WTC11 (cell line): ENCODE results near the gene THOC1. TPM values are rescaled to one million over a fixed set of nuclear protein-coding genes. Genes with fewer than 3 reads are reported as not detected.

Experiments
- ATAC-seq: fragments of 200-7000 bp; cut with Tn5 transposase; 2 replicates; pipeline ENCODE4 v1.10.0; 2021; ENCODE audit warnings: mild to moderate bottlenecking, moderate library complexity
- CTCF ChIA-PET: fragments of 300-600 bp; sonication (Branson Sonifier 250); formaldehyde crosslinking; loops from one replicate; lab custom pipeline; 2021; ENCODE audit warnings: antibody characterized with exemption; lab: Charles Lee
- POLR2A ChIA-PET: fragments of 350-600 bp; sonication (Branson Sonifier 250); formaldehyde crosslinking; loops from one replicate; lab custom pipeline; 2021; ENCODE audit warnings: antibody characterized with exemption; lab: Charles Lee
- DNase-seq: peaks from one replicate; pipeline ENCODE4 v3.0.0; 2021; ENCODE audit warnings: low spot score
- H3K27ac Mint-ChIP-seq: 2 replicates; pipeline ENCODE4 v1.8.0; 2021; ENCODE audit warnings: mixed read lengths
- H3K27me3 Mint-ChIP-seq: 2 replicates; pipeline ENCODE4 v1.8.0; 2021; ENCODE audit warnings: low read depth, mild to moderate bottlenecking, moderate library complexity, mixed read lengths
- H3K36me3 Mint-ChIP-seq: 2 replicates; pipeline ENCODE4 v1.8.0; 2021; ENCODE audit warnings: mixed read lengths
- H3K4me1 Mint-ChIP-seq: 2 replicates; pipeline ENCODE4 v1.8.0; 2022; ENCODE audit warnings: mixed read lengths
- H3K4me3 Mint-ChIP-seq: 2 replicates; pipeline ENCODE4 v1.8.0; 2021; ENCODE audit warnings: mild to moderate bottlenecking, moderate library complexity, mixed read lengths
- H3K9me3 Mint-ChIP-seq: 2 replicates; pipeline ENCODE4 v1.8.0; 2021; ENCODE audit warnings: mixed read lengths
- ATF1 ChIP-seq: sonication (generic); formaldehyde crosslinking; IDR thresholded peaks from 2 replicates; pipeline ENCODE4 v1.8.1; 2023; ENCODE audit warnings: mild to moderate bottlenecking, moderate library complexity, missing genetic modification reagents
- ATF3 ChIP-seq: sonication (generic); formaldehyde crosslinking; conservative IDR thresholded peaks from 2 replicates; pipeline ENCODE4 v1.8.1; 2022; ENCODE audit warnings: mild to moderate bottlenecking, missing genetic modification reagents
- FOXP4 ChIP-seq: sonication (generic); formaldehyde crosslinking; IDR thresholded peaks from 2 replicates; pipeline ENCODE4 v1.8.0; 2022; ENCODE audit warnings: mild to moderate bottlenecking, missing genetic modification reagents
- GRHL2 ChIP-seq: fragments of 250-450 bp; sonication (Bioruptor Pico); IDR thresholded peaks from 2 replicates; pipeline ENCODE4 v1.8.0; 2022; ENCODE audit warnings: mild to moderate bottlenecking, moderate library complexity; ENCODE audit not compliant: insufficient replicate concordance, severe bottlenecking
- IRF1 ChIP-seq: sonication (generic); formaldehyde crosslinking; IDR thresholded peaks from 2 replicates; pipeline ENCODE4 v1.8.0; 2023; ENCODE audit warnings: missing genetic modification reagents
- RELA ChIP-seq: sonication (generic); formaldehyde crosslinking; IDR thresholded peaks from 2 replicates; pipeline ENCODE4 v1.8.1; 2022; ENCODE audit warnings: missing genetic modification reagents, mild to moderate bottlenecking, borderline replicate concordance
- RORB ChIP-seq: fragments of 250-450 bp; sonication (Bioruptor Pico); IDR thresholded peaks from 2 replicates; pipeline ENCODE4 v1.9.0; 2021; ENCODE audit warnings: mild to moderate bottlenecking
- TEAD4 ChIP-seq: sonication (generic); formaldehyde crosslinking; IDR thresholded peaks from 2 replicates; pipeline ENCODE4 v1.8.0; 2022; ENCODE audit warnings: mild to moderate bottlenecking, missing genetic modification reagents
- TP53 ChIP-seq: sonication (generic); formaldehyde crosslinking; IDR thresholded peaks from 2 replicates; pipeline ENCODE4 v1.8.1; 2023; ENCODE audit warnings: mild to moderate bottlenecking, missing genetic modification reagents
- USF1 ChIP-seq: sonication (generic); formaldehyde crosslinking; IDR thresholded peaks from 2 replicates; pipeline ENCODE4 v1.8.0; 2022; ENCODE audit warnings: mild to moderate bottlenecking, missing genetic modification reagents
- ZMAT4 ChIP-seq: fragments of 250-450 bp; sonication (Bioruptor Pico); IDR thresholded peaks from 2 replicates; pipeline ENCODE4 v1.9.0; 2021; ENCODE audit warnings: mild to moderate bottlenecking
- ZNF219 ChIP-seq: sonication (generic); formaldehyde crosslinking; IDR thresholded peaks from 2 replicates; pipeline ENCODE4 v1.8.0; 2023; ENCODE audit warnings: missing genetic modification reagents, mild to moderate bottlenecking, borderline replicate concordance
- ZNF396 ChIP-seq: fragments of 250-450 bp; sonication (Bioruptor Pico); IDR thresholded peaks from 2 replicates; pipeline ENCODE4 v1.8.0; 2021; ENCODE audit warnings: mild to moderate bottlenecking, moderate library complexity, borderline replicate concordance
- ZNF423 ChIP-seq: fragments of 250-450 bp; sonication (Bioruptor Pico); IDR thresholded peaks from 2 replicates; pipeline ENCODE4 v2.1.2; 2022; ENCODE audit warnings: mild to moderate bottlenecking, moderate library complexity
- ZNF425 ChIP-seq: fragments of 250-450 bp; sonication (Bioruptor Pico); conservative IDR thresholded peaks from 2 replicates; pipeline ENCODE4 v1.9.0; 2021; ENCODE audit warnings: mild to moderate bottlenecking
- total RNA-seq: library from RNA; stranded (reverse); gene quantifications from 3 replicates; pipeline ENCODE4 v1.2.3, GENCODE V29; 2021
- TF ChIP-seq, protein P1 (sequence below): sonication (generic); formaldehyde crosslinking; IDR thresholded peaks from 2 replicates; pipeline ENCODE4 v1.8.1; 2023; ENCODE audit warnings: mild to moderate bottlenecking, missing genetic modification reagents
- TF ChIP-seq, protein P2 (sequence below): fragments of 250-450 bp; sonication (Bioruptor Pico); IDR thresholded peaks from 2 replicates; pipeline ENCODE4 v2.1.2; 2022; ENCODE audit warnings: mild to moderate bottlenecking, moderate library complexity
- TF ChIP-seq, protein P3 (sequence below): sonication (generic); formaldehyde crosslinking; IDR thresholded peaks from 2 replicates; pipeline ENCODE4 v1.8.0; 2022; ENCODE audit warnings: mild to moderate bottlenecking, missing genetic modification reagents

THOC1 gene
- total RNA-seq, 1 experiment from 2014 or later = 65.8 TPM

DNA sequence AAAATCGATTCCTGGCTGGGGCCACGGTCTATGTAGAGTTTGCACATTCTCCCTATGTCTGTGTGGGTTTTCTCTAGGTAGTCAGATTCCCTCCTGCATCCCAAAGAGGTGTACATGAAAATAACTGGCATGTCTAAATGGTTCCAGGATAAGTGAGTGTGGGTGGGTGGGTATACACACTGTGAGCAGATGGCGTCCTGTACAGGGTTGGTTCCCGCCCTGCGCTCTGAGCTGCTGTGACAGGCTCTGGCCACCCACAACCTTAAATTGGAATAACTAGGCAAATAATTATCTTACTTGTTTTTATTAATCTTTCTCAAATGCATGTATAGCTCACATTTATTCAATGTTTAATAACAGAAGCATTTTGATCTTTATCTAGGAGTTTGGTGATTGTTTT, 16.3 kb downstream of the THOC1 start (continued):
- TF ChIP-seq, protein P1, sequence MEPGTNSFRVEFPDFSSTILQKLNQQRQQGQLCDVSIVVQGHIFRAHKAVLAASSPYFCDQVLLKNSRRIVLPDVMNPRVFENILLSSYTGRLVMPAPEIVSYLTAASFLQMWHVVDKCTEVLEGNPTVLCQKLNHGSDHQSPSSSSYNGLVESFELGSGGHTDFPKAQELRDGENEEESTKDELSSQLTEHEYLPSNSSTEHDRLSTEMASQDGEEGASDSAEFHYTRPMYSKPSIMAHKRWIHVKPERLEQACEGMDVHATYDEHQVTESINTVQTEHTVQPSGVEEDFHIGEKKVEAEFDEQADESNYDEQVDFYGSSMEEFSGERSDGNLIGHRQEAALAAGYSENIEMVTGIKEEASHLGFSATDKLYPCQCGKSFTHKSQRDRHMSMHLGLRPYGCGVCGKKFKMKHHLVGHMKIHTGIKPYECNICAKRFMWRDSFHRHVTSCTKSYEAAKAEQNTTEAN (CRISPR knock-in tag) = no peak
- no peak for TF ChIP-seq USF1 (CRISPR knock-in tag)

GRCh38 chr18:250685-251084, 17.2 kb downstream of the THOC1 start:
- CTCF ChIA-PET = no interaction called here
- ATAC-seq = no peak
- H3K27ac Mint-ChIP-seq = no peak overlapping the region

GRCh38 chr18:248053-248452, 19.8 kb downstream of the THOC1 start:
- peaks cover 69% of the 10 kb centered on the region for H3K36me3 Mint-ChIP-seq
- no peaks in the 10 kb centered on the region for H3K9me3 Mint-ChIP-seq
- ChIA-PET CTCF (interaction anchor here (1.4 kb wide), 1 partner anchor 376 kb away, joined by 3 read pairs; no protein-coding TSS in a partner anchor), POLR2A (no interaction called here)
- ATAC-seq = no peak
- no peak for DNase-seq
- no peak overlapping the region for H3K27ac Mint-ChIP-seq
- no peaks in the 10 kb centered on the region for H3K4me1 Mint-ChIP-seq
- H3K4me3 Mint-ChIP-seq = no peak overlapping the region
- no peaks in the 10 kb centered on the region for H3K27me3 Mint-ChIP-seq
- no peak for TF ChIP-seq USF1 (CRISPR knock-in tag)
- TF ChIP-seq, protein P2, sequence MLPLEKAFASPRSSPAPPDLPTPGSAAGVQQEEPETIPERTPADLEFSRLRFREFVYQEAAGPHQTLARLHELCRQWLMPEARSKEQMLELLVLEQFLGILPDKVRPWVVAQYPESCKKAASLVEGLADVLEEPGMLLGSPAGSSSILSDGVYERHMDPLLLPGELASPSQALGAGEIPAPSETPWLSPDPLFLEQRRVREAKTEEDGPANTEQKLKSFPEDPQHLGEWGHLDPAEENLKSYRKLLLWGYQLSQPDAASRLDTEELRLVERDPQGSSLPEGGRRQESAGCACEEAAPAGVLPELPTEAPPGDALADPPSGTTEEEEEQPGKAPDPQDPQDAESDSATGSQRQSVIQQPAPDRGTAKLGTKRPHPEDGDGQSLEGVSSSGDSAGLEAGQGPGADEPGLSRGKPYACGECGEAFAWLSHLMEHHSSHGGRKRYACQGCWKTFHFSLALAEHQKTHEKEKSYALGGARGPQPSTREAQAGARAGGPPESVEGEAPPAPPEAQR (CRISPR knock-in tag) = no peak
- TF ChIP-seq ZNF219 = no peak
- TF ChIP-seq FOXP4 (CRISPR knock-in tag) = no peak
- no peak for TF ChIP-seq ATF1 (CRISPR knock-in tag)
- no peak for TF ChIP-seq ZNF396 (CRISPR knock-in tag)
- TF ChIP-seq TP53 (CRISPR knock-in tag) = no peak
- no peak for TF ChIP-seq ZNF423 (CRISPR knock-in tag)
- TF ChIP-seq GRHL2 (CRISPR knock-in tag) = no peak
- no peak for TF ChIP-seq RORB
- TF ChIP-seq, protein P3, sequence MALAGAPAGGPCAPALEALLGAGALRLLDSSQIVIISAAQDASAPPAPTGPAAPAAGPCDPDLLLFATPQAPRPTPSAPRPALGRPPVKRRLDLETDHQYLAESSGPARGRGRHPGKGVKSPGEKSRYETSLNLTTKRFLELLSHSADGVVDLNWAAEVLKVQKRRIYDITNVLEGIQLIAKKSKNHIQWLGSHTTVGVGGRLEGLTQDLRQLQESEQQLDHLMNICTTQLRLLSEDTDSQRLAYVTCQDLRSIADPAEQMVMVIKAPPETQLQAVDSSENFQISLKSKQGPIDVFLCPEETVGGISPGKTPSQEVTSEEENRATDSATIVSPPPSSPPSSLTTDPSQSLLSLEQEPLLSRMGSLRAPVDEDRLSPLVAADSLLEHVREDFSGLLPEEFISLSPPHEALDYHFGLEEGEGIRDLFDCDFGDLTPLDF (CRISPR knock-in tag) = no peak

More at GRCh38 chr18:250685-251084, 17.2 kb downstream of the THOC1 start:
- TF ChIP-seq ZMAT4 (CRISPR knock-in tag) = no peak
- TF ChIP-seq IRF1 = no peak
- TF ChIP-seq ZNF425 (CRISPR knock-in tag) = no peak
- no peak for TF ChIP-seq ZNF219
- no peak for TF ChIP-seq TEAD4 (CRISPR knock-in tag)
- no peak for TF ChIP-seq ATF3 (CRISPR knock-in tag)
- no peak for TF ChIP-seq RELA
- no peaks in the 10 kb centered on the region for H3K27me3 Mint-ChIP-seq
- no peak for DNase-seq
- no peaks in the 10 kb centered on the region for H3K4me1 Mint-ChIP-seq
- H3K9me3 Mint-ChIP-seq = no peaks in the 10 kb centered on the region
- POLR2A ChIA-PET = no interaction called here
- peaks cover 69% of the 10 kb centered on the region for H3K36me3 Mint-ChIP-seq
- H3K4me3 Mint-ChIP-seq = no peak overlapping the region
